K562 (cell line): ENCODE results near the gene AHI1. TPM values are rescaled to one million over a fixed set of nuclear protein-coding genes. Genes with fewer than 3 reads are reported as not detected.
A peak's percentile ranks its signal among the peaks of the same experiment; 100 is the strongest.

Experiments
- ATAC-seq: fragments of 200-7000 bp; cut with Tn5 transposase; 3 replicates; pipeline ENCODE4 v1.9.1; 2020; ENCODE audit warnings: moderate library complexity
- BruUV-seq: library from RNA; stranded (reverse); fragments of 400-500 nt; replicated peaks from 2 replicates; lab custom pipeline; 2021; lab: Mats Ljungman, UMichigan
- CTCF ChIA-PET: fragments of 300-600 bp; formaldehyde crosslinking; extraction: SDS; loops from one replicate; lab custom pipeline; 2021; ENCODE audit warnings: low intra/inter-chr PET ratio; lab: Yijun Ruan, JAX
- POLR2A ChIA-PET: fragments of 300-600, 350-650 bp; sonication (Branson Sonifier 250); formaldehyde crosslinking; extraction: SDS; loops from one replicate; lab custom pipeline; 2021; ENCODE audit warnings: antibody characterized with exemption, inconsistent platforms; lab: Yijun Ruan, JAX
- DNase-seq, 4 experiments: peaks; one replicate each; pipeline versions ENCODE4 v3.0.0 to v3.0.0-alpha.2; 2011 to 2018; ENCODE audit warnings: low spot score in 3 of 4, mixed read lengths in 3 of 4; ENCODE audit errors: extremely low read depth in 1 of 4
- FAIRE-seq: peaks from 2 replicates; lab custom pipeline; 2011; peaks lifted over from hg19 to GRCh38; lab: Jason Lieb, UNC
- H2AFZ ChIP-seq: 2 replicates; pipeline ENCODE4 v1.6.0; 2011; ENCODE audit warnings: low read depth, low read length, control low read depth, inconsistent platforms
- H3K27ac ChIP-seq: fragments of 200-600 bp; 3 replicates; pipeline ENCODE4 v1.8.0; 2011; ENCODE audit warnings: low read depth, mild to moderate bottlenecking, control low read depth, inconsistent platforms, low read length, moderate library complexity, mixed read lengths; ENCODE audit errors: extremely low read depth
- H3K27me3 ChIP-seq, 2 experiments: fragments of 300-600 bp in 1 of 2; 2 replicates in 1 of 2; 3 replicates in 1 of 2; pipeline versions ENCODE4 v1.6.0 to v1.8.0; 2011; ENCODE audit warnings: inconsistent platforms in 2 of 2, low read length in 2 of 2, mild to moderate bottlenecking in 1 of 2, mixed read lengths in 1 of 2, moderate library complexity in 1 of 2; ENCODE audit not compliant: control insufficient read depth in 2 of 2, insufficient read depth in 2 of 2
- H3K36me3 ChIP-seq: fragments of 300-600 bp; 3 replicates; pipeline ENCODE4 v1.8.0; 2011; ENCODE audit warnings: mild to moderate bottlenecking, low read length, inconsistent platforms; ENCODE audit not compliant: control insufficient read depth, insufficient read depth
- H3K4me1 ChIP-seq, 2 experiments: fragments of 200-600 bp in 1 of 2; replicated peaks in 1 of 2; 2 replicates in 1 of 2; 3 replicates in 1 of 2; pipeline versions ENCODE4 v1.5.1 to v1.8.0; 2011; ENCODE audit warnings: inconsistent platforms in 2 of 2, low read length in 2 of 2, mild to moderate bottlenecking in 1 of 2, mixed read lengths in 1 of 2, moderate library complexity in 1 of 2; ENCODE audit not compliant: control insufficient read depth in 2 of 2, insufficient read depth in 2 of 2
- H3K4me2 ChIP-seq: 2 replicates; pipeline ENCODE4 v1.6.1; 2011; ENCODE audit warnings: low read length, control low read depth, inconsistent platforms, mixed read lengths; ENCODE audit not compliant: insufficient read depth
- H3K4me3 ChIP-seq: fragments of 200-600 bp; sonication (generic), shearing (Covaris generic); 2 replicates; pipeline ENCODE4 v1.5.1; 2016; ENCODE audit warnings: control low read depth, inconsistent platforms
- H3K79me2 ChIP-seq: fragments of 200-600 bp; 3 replicates; pipeline ENCODE4 v1.8.0; 2011; ENCODE audit warnings: low read length, inconsistent platforms; ENCODE audit not compliant: control insufficient read depth, insufficient read depth
- H3K9ac ChIP-seq, 2 experiments: 2 replicates each; pipeline versions ENCODE4 v1.6.0 to v1.6.1; 2011; ENCODE audit warnings: low read depth in 2 of 2, low read length in 2 of 2, control low read depth in 1 of 2, inconsistent platforms in 1 of 2, mild to moderate bottlenecking in 1 of 2, mixed read lengths in 1 of 2; ENCODE audit not compliant: insufficient read depth in 1 of 2
- H3K9me1 ChIP-seq: one replicate; pipeline ENCODE4 v1.6.0; 2011; ENCODE audit warnings: inconsistent platforms, mild to moderate bottlenecking, low read length, moderate library complexity; ENCODE audit not compliant: control insufficient read depth, insufficient read depth
- H3K9me3 ChIP-seq: replicated peaks from 2 replicates; pipeline ENCODE4 v1.5.1; 2011; ENCODE audit warnings: low read depth, low read length, inconsistent platforms; ENCODE audit not compliant: control insufficient read depth, insufficient read depth
- H4K20me1 ChIP-seq: replicated peaks from 2 replicates; pipeline ENCODE4 v1.6.1; 2011; ENCODE audit warnings: low read length, inconsistent platforms, mixed read lengths; ENCODE audit not compliant: control insufficient read depth, insufficient read depth
- C11orf30 ChIP-seq: fragments of 450-650 bp; IDR thresholded peaks from 2 replicates; pipeline ENCODE4 v1.6.1; 2016; ENCODE audit warnings: low read depth, mild to moderate bottlenecking
- CBFA2T2 ChIP-seq: fragments of 450-650 bp; conservative IDR thresholded peaks from 2 replicates; pipeline ENCODE4 v1.6.1; 2017; ENCODE audit warnings: mild to moderate bottlenecking
- FOXK1 ChIP-seq: sonication (generic); formaldehyde crosslinking; IDR thresholded peaks from 2 replicates; pipeline ENCODE4 v1.8.0; 2022; ENCODE audit warnings: missing genetic modification reagents, mild to moderate bottlenecking, borderline replicate concordance
- FOXM1 ChIP-seq, 2 experiments: fragments of 450-650 bp in 1 of 2; sonication (generic) in 1 of 2; formaldehyde crosslinking in 1 of 2; IDR thresholded peaks; 2 replicates each; pipeline versions ENCODE4 v1.6.1 to v1.9.0; 2017 to 2022; ENCODE audit warnings: low read depth in 2 of 2, mild to moderate bottlenecking in 2 of 2, missing genetic modification reagents in 1 of 2, moderate library complexity in 1 of 2
- HMBOX1 ChIP-seq: sonication (generic); IDR thresholded peaks from 2 replicates; pipeline ENCODE4 v1.6.1; 2016
- KDM1A ChIP-seq, 2 experiments: fragments of 450-650 bp; IDR thresholded peaks; 2 replicates each; pipeline ENCODE4 v1.6.1; 2016; ENCODE audit warnings: mild to moderate bottlenecking in 2 of 2
- MAFF ChIP-seq: IDR thresholded peaks from 2 replicates; pipeline ENCODE4 v1.6.1; 2012; ENCODE audit warnings: low read length, improper control_type of control experiment
- MAFG ChIP-seq: fragments of 450-650 bp; conservative IDR thresholded peaks from 2 replicates; pipeline ENCODE4 v1.6.1; 2016; ENCODE audit warnings: missing genetic modification characterization, missing compliant biosample characterization
- RBM14 ChIP-seq: fragments of 200-400 bp; formaldehyde crosslinking; IDR thresholded peaks from 2 replicates; pipeline ENCODE4 v1.6.1; 2018; ENCODE audit warnings: low read depth, mild to moderate bottlenecking, low read length, moderate library complexity, borderline replicate concordance; ENCODE audit not compliant: insufficient read depth
- TEAD4 ChIP-seq, 2 experiments: sonication (generic) in 1 of 2; formaldehyde crosslinking in 1 of 2; IDR thresholded peaks; 2 replicates each; pipeline versions ENCODE4 v1.6.1 to v1.8.0; 2012 to 2022; ENCODE audit warnings: borderline replicate concordance in 1 of 2, inconsistent platforms in 1 of 2, low read length in 1 of 2, mild to moderate bottlenecking in 1 of 2, missing genetic modification reagents in 1 of 2
- ZBTB9 ChIP-seq: fragments of 450-650 bp; formaldehyde crosslinking; IDR thresholded peaks from 2 replicates; pipeline ENCODE4 v1.4.0; 2020; ENCODE audit warnings: mild to moderate bottlenecking, moderate library complexity
- ZNF316 ChIP-seq: fragments of 450-650 bp; IDR thresholded peaks from 2 replicates; pipeline ENCODE4 v1.6.1; 2016
- WGBS: fragments of 100-300 bp; shearing (Covaris generic); methylation state at CpG from one replicate; pipeline ENCODE4 v1.1.6; 2016; ENCODE audit warnings: low coverage, mixed read lengths; ENCODE audit not compliant: insufficient coverage; ENCODE audit errors: missing lambda C conversion rate; 5-methylcytosine and 5-hydroxymethylcytosine counted together
- in situ Hi-C: fragments of 300-500 bp; cut with MboI; formaldehyde crosslinking; loops from 4 replicates; pipeline ENCODE4 v1.15.0; 2018; ENCODE audit warnings: inconsistent platforms, mixed read lengths
- intact Hi-C: fragments of 100-400 bp; cut with micrococcal nuclease; formaldehyde crosslinking; loops from 2 replicates; pipeline ENCODE4 v1.14.2; 2022
- polyA plus RNA-seq, 8 experiments: library from polyadenylated mRNA; depleted of rRNA in 4 of 8; stranded (reverse) in 5 of 8; unstranded in 3 of 8; fragments of >200 nt; fragmentation: Nextera tagmentation in 2 of 8; fragmentation: Illumina TruSeq in 1 of 8; extraction: Ambion mirVana in 2 of 8; extraction: Trizol in 1 of 8; gene quantifications; 2 replicates each; pipeline versions ENCODE4 v1.2.1 to v1.2.3, GENCODE V29; 2011 to 2014; ENCODE audit warnings: inconsistent platforms in 1 of 8, missing spikeins in 1 of 8
- total RNA-seq, 7 experiments: library from RNA; depleted of rRNA in 6 of 7; stranded (reverse); fragments of >200 nt in 6 of 7; fragmentation: Illumina TruSeq in 2 of 7; extraction: Trizol in 2 of 7; gene quantifications; 2 replicates each; pipeline versions ENCODE4 v1.2.1 to v1.2.3, GENCODE V29; 2011 to 2021; ENCODE audit warnings: low replicate concordance in 1 of 7

AHI1 gene
- total and polyA plus RNA-seq, 9 of the 15 experiments (the other 6 are each of a cell fraction or from before 2014, with no cell fraction given) = 24.7 to 54.9 (median 32.2) TPM

DNA sequence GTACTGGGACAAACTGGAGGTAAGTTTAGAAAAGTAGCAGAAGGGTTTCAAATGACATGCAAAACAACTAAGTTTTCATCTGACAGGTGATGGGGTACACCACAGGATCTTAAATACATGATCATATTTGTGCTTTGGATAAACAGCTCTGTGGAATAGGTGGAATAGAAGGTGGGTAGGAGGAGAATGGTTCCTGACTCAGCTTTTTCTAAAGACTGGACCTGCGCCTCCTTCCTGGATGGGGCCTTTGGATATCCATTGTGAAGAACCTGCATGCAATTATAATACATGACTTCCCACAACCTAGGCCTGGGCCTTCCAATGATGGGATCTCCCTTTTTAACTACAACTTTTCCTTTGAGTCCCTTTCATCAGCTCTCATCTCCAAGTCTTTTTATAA, 145.9 kb downstream of the AHI1 start:
- no peak for DNase-seq
- no peaks in the 10 kb centered on the region for H3K9me3 ChIP-seq
- no peak overlapping the region for H3K9ac ChIP-seq
- intact Hi-C loops = no loop called here
- no peak overlapping the region for H3K4me2 ChIP-seq
- no peak for FAIRE-seq
- H3K79me2 ChIP-seq = no peaks in the 10 kb centered on the region
- no TSS peak for BruUV-seq
- no peaks in the 10 kb centered on the region for H4K20me1 ChIP-seq
- ATAC-seq = no peak
- H3K4me1 ChIP-seq = peaks cover 0 to 11% of the 10 kb centered on the region in 2 experiments; a peak in 4 of 5 replicates
- in situ Hi-C loops = no loop called here
- CTCF ChIA-PET = no interaction called here
- H3K27me3 ChIP-seq = no peaks in the 10 kb centered on the region
- TF ChIP-seq RBM14 (no peak), MAFG (peak; percentile 43; the same call in 1 of the 2 replicates), ZNF316 (peak; percentile 77), C11orf30 (peak; percentile 75), MAFF (peak; percentile 32; the same call in 1 of the 2 replicates)
- TF ChIP-seq, all 486 proteins: peak for 4
- 89% methylated on average over 1 of the region's 1 CpG for WGBS
- Histone ChIP-seq H3K4me3 (no peak overlapping the region), H3K27ac (no peak overlapping the region), H3K36me3 (0 out of 3 replicates have a peak, but pooled peaks cover 3% of the 10 kb centered on the region), H3K9me1 (no peaks in the 10 kb centered on the region), H2AFZ (no peak overlapping the region)
- POLR2A ChIA-PET = interaction anchor here (1.1 kb wide), 1 partner anchor 29 kb away, joined by 4 read pairs; no protein-coding TSS in a partner anchor

- FAIRE-seq = no peak
- 9% methylated on average over 4 of the region's 4 CpGs for WGBS
- peaks cover 5% of the 10 kb centered on the region; the same call in 2 of the 3 replicates for H3K36me3 ChIP-seq
- no peaks in the 10 kb centered on the region for H3K9me3 ChIP-seq
- peak in 1 of 4 experiments; percentile 16 for DNase-seq
- ATAC-seq = peak; percentile 56
- POLR2A ChIA-PET = interaction anchor here (0.7 kb wide), 1 partner anchor 25 kb away, joined by 3 read pairs; no protein-coding TSS in a partner anchor
- no peak overlapping the region for H3K9ac ChIP-seq
- H3K4me1 ChIP-seq = peaks cover 0 to 13% of the 10 kb centered on the region in 2 experiments; a peak in 4 of 5 replicates
- H3K27ac ChIP-seq = no peak overlapping the region
- intact Hi-C loops (no loop called here), in situ Hi-C loops (no loop called here)
- no peaks in the 10 kb centered on the region for H4K20me1 ChIP-seq
- H3K4me2 ChIP-seq = no peak overlapping the region
- H3K9me1 ChIP-seq = no peaks in the 10 kb centered on the region
- BruUV-seq = no TSS peak
- H2AFZ ChIP-seq = 0 out of 2 replicates have a peak overlapping the region, but pooled peaks have one; percentile 16
- no peaks in the 10 kb centered on the region for H3K79me2 ChIP-seq
- CTCF ChIA-PET = no interaction called here
- H3K4me3 ChIP-seq = no peak overlapping the region
- H3K27me3 ChIP-seq = no peaks in the 10 kb centered on the region
- no peak for TF ChIP-seq FOXM1 (IDR thresholded peaks at IDR 0.05; ENCODE audit: low read depth)
- TF ChIP-seq FOXM1 (CRISPR knock-in tag; IDR thresholded peaks at IDR 0.05; ENCODE audit: low read depth) = no peak
- peak; percentile 58 for TF ChIP-seq HMBOX1
- TF ChIP-seq FOXK1 (CRISPR knock-in tag) = no peak
- peak; percentile 44; the same call in 1 of the 2 replicates for TF ChIP-seq TEAD4 (IDR thresholded peaks at IDR 0.05; ENCODE audit: low read length)
- no peak for TF ChIP-seq TEAD4 (CRISPR knock-in tag; IDR thresholded peaks at IDR 0.05; ENCODE audit: borderline replicate concordance)
- TF ChIP-seq ZBTB9 (CRISPR knock-in tag) = no peak
- TF ChIP-seq CBFA2T2 = peak; percentile 54
- TF ChIP-seq KDM1A (IDR thresholded peaks at IDR 0.05) = 0 out of 4 replicates have a peak, but pooled peaks of 1 of the 2 experiments have one; percentile 37
These were observed 149.7 kb downstream of the AHI1 start for GRCh38 chr6:135347887-135348286.
